ENCODE results near the gene ZRANB1.
"Not testable (repeated sequence)": the region's sequence is repeated elsewhere in the genome, so short reads cannot be mapped to it uniquely, and the experiment has no call there.

The ZRANB1 gene

GRCh38 chr10:124941823-124942222 is at the start of gene ZRANB1:
Gene ZRANB1, plus strand, starts transcription at chr10:124942123. Its CDS starts 371 bp downstream, at chr10:124942494.
- no peak for DNase-seq (ENCODE audit: low read depth in 2 of 2)

- no peak for DNase-seq (ENCODE audit: low read depth in 2 of 2)
These were observed 49.0 kb upstream of the ZRANB1 start for GRCh38 chr10:124892905-124893304.

- no peak for DNase-seq (ENCODE audit: low read depth in 2 of 2)
These were observed 47.2 kb upstream of the ZRANB1 start for GRCh38 chr10:124894569-124895215.

GRCh38 chr10:124896751-124897150 is 45.2 kb upstream of the ZRANB1 start:
- no peak for DNase-seq (ENCODE audit: low read depth in 2 of 2)

- DNase-seq (ENCODE audit: low read depth in 2 of 2) = no peak
These were observed 43.5 kb upstream of the ZRANB1 start for GRCh38 chr10:124898471-124898870.

GRCh38 chr10:124899151-124899550 is 42.8 kb upstream of the ZRANB1 start:
- DNase-seq (ENCODE audit: low read depth in 2 of 2) = no peak

GRCh38 chr10:124902462-124902861 is 39.5 kb upstream of the ZRANB1 start:
- DNase-seq (ENCODE audit: low read depth in 2 of 2) = no peak

- no peak for DNase-seq (ENCODE audit: low read depth in 2 of 2)
These were observed 38.8 kb upstream of the ZRANB1 start for GRCh38 chr10:124903111-124903510.

GRCh38 chr10:124904796-124905195 is 37.1 kb upstream of the ZRANB1 start:
- no peak for DNase-seq (ENCODE audit: low read depth in 2 of 2)

- no peak for DNase-seq (ENCODE audit: low read depth in 2 of 2)
These were observed 35.3 kb upstream of the ZRANB1 start for GRCh38 chr10:124906551-124907001.

- no peak for DNase-seq (ENCODE audit: low read depth in 2 of 2)
These were observed 32.4 kb upstream of the ZRANB1 start for GRCh38 chr10:124909563-124909962.

GRCh38 chr10:124911124-124912067 is 30.5 kb upstream of the ZRANB1 start:
- no peak for DNase-seq (ENCODE audit: low read depth in 2 of 2)

GRCh38 chr10:124912101-124912886 is 29.6 kb upstream of the ZRANB1 start:
- DNase-seq (ENCODE audit: low read depth in 2 of 2) = no peak

- no peak for DNase-seq (ENCODE audit: low read depth in 2 of 2)
These were observed 28.8 kb upstream of the ZRANB1 start for GRCh38 chr10:124913167-124913566.

GRCh38 chr10:124914398-124914797 is 27.5 kb upstream of the ZRANB1 start:
- not testable (repeated sequence) for DNase-seq (ENCODE audit: low read depth in 2 of 2)

GRCh38 chr10:124916098-124916584 is 25.8 kb upstream of the ZRANB1 start:
- DNase-seq (ENCODE audit: low read depth in 2 of 2) = no peak

- DNase-seq (ENCODE audit: low read depth in 2 of 2) = peak; percentile 90 to 96
These were observed 25.1 kb upstream of the ZRANB1 start for GRCh38 chr10:124916585-124917427.

- peak; percentile 8 to 20 for DNase-seq (ENCODE audit: low read depth in 2 of 2)
These were observed 24.3 kb upstream of the ZRANB1 start for GRCh38 chr10:124917428-124918190.

GRCh38 chr10:124918191-124918830 is 23.6 kb upstream of the ZRANB1 start:
- DNase-seq (ENCODE audit: low read depth in 2 of 2) = no peak

- DNase-seq (ENCODE audit: low read depth in 2 of 2) = no peak
These were observed 23.0 kb upstream of the ZRANB1 start for GRCh38 chr10:124918906-124919305.

Data from stimulated activated CD8-positive, alpha-beta memory T cell treated with anti-CD3 and anti-CD28 coated beads, Interleukin-7, amount 100 ng/mL, for 4 hours (primary cell).